ENCODE measurements around the gene CRYBG3. TPM values are rescaled to one million over a fixed set of nuclear protein-coding genes. Genes with fewer than 3 reads are reported as not detected.

The CRYBG3 gene
- total and polyA plus RNA-seq, 2 of the 13 experiments (the other 11 are each of a cell fraction or from before 2014, with no cell fraction given), result 3.8 to 15.9 TPM

- Histone ChIP-seq H3K27me3 (ENCODE audit: control insufficient read depth in 1 of 2, insufficient read depth in 2 of 2, low read length in 2 of 2) (no peaks in the 10 kb centered on the region; a peak in 1 of 5 replicates), H3K9ac (ENCODE audit: insufficient read depth, low read depth, low read length) (no peak overlapping the region), H3K79me2 (ENCODE audit: insufficient read depth, low read length) (peaks cover 22% of the 10 kb centered on the region), H3K9me3 (ENCODE audit: low read length) (no peaks in the 10 kb centered on the region), H4K20me1 (ENCODE audit: insufficient read depth, low read length) (no peaks in the 10 kb centered on the region), H2AFZ (ENCODE audit: low read length) (no peak overlapping the region), H3K4me1 (ENCODE audit: insufficient read depth, low read length) (peaks cover 50% of the 10 kb centered on the region), H3K4me3 (replicated peaks in 1 of 3; ENCODE audit: insufficient read depth in 1 of 3, low read depth in 2 of 3, low read length in 3 of 3) (no peak overlapping the region), H3K36me3 (replicated peaks in 1 of 2; ENCODE audit: control insufficient read depth in 1 of 2, insufficient read depth in 2 of 2, low read length in 2 of 2) (no peaks in the 10 kb centered on the region), H3K4me2 (ENCODE audit: low read depth, low read length) (no peak overlapping the region), H3K27ac (ENCODE audit: extremely low read length, insufficient read depth, low read length) (no peak overlapping the region)
- POLR2A ChIA-PET, result no interaction called here
- WGBS (ENCODE audit: low lambda C conversion rate), result 63% methylated on average over 3 of the region's 3 CpGs
- no TSS peak for BruUV-seq (replicated peaks)
- ATAC-seq (no peak), DNase-seq (ENCODE audit: low spot score) (no peak), FAIRE-seq (no peak)
- CTCF ChIA-PET (ENCODE audit: low intra/inter-chr PET ratio, low total read pairs), result interaction anchor here (1.6 kb wide), 1 partner anchor 48 kb away, joined by 3 read pairs; no protein-coding TSS in a partner anchor
- in situ Hi-C loops (cut with HindIII; ENCODE audit: extremely low pct_ligation_motif_present, low pct_unique_long_range_greater_than_20kb) (loop anchor here (5.0 kb wide), 1 partner anchor 37 kb away; no protein-coding TSS in a partner anchor), intact Hi-C loops (cut with micrococcal nuclease; ENCODE audit: unreplicated experiment) (no loop called here)
- TF ChIP-seq ZNF205 (CRISPR knock-in tag; IDR thresholded peaks at IDR 0.05), result no peak
- no peak for TF ChIP-seq ZNF224 (CRISPR knock-in tag; IDR thresholded peaks at IDR 0.05)
- TF ChIP-seq ZFY (CRISPR knock-in tag; IDR thresholded peaks at IDR 0.05), result no peak
- TF ChIP-seq BCLAF1 (IDR thresholded peaks at IDR 0.05), result no peak
These were observed 153.2 kb downstream of the CRYBG3 start for GRCh38 chr3:97974996-97975395.

DNA sequence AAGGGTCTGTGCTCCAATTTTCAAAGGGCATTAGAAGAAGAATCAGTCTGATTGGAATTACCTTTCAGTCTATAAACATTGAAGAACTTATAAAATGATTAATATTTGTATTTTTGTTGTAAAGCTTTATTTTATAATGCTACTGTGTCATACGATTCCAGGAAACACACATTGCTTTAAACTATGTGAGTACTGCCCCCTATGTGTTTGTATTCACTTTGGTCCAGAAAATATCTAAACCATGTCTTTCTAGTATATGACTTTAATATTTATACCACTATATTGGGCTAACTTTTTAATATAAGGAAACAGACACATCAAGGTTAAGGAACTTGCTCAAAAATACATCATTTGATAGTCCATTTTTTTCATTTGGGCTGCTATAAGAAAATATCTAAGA, 153.7 kb downstream of the CRYBG3 start:
- ChIA-PET CTCF (ENCODE audit: low intra/inter-chr PET ratio, low total read pairs) (interaction anchor here (1.6 kb wide), 1 partner anchor 47 kb away, joined by 3 read pairs; no protein-coding TSS in a partner anchor), POLR2A (no interaction called here)
- in situ Hi-C loops (cut with HindIII; ENCODE audit: extremely low pct_ligation_motif_present, low pct_unique_long_range_greater_than_20kb), result no loop called here
- Histone ChIP-seq H3K9ac (ENCODE audit: insufficient read depth, low read depth, low read length) (no peak overlapping the region), H3K4me3 (replicated peaks in 1 of 3; ENCODE audit: insufficient read depth in 1 of 3, low read depth in 2 of 3, low read length in 3 of 3) (no peak overlapping the region), H3K4me2 (ENCODE audit: low read depth, low read length) (no peak overlapping the region), H3K9me3 (ENCODE audit: low read length) (no peaks in the 10 kb centered on the region), H3K79me2 (ENCODE audit: insufficient read depth, low read length) (peaks cover 18% of the 10 kb centered on the region), H3K4me1 (ENCODE audit: insufficient read depth, low read length) (peaks cover 45% of the 10 kb centered on the region), H4K20me1 (ENCODE audit: insufficient read depth, low read length) (no peaks in the 10 kb centered on the region), H3K27ac (ENCODE audit: extremely low read length, insufficient read depth, low read length) (no peak overlapping the region), H3K27me3 (ENCODE audit: control insufficient read depth in 1 of 2, insufficient read depth in 2 of 2, low read length in 2 of 2) (no peaks in the 10 kb centered on the region; a peak in 1 of 5 replicates), H3K36me3 (replicated peaks in 1 of 2; ENCODE audit: control insufficient read depth in 1 of 2, insufficient read depth in 2 of 2, low read length in 2 of 2) (no peaks in the 10 kb centered on the region), H2AFZ (ENCODE audit: low read length) (no peak overlapping the region)
- WGBS (ENCODE audit: low lambda C conversion rate), result 76% methylated on average over 1 of the region's 1 CpG
- TF ChIP-seq ZNF891 (CRISPR knock-in tag; IDR thresholded peaks at IDR 0.05), result no peak
- ATAC-seq (no peak), DNase-seq (ENCODE audit: low spot score) (no peak), FAIRE-seq (no peak)
- intact Hi-C loops (cut with micrococcal nuclease; ENCODE audit: unreplicated experiment), result no loop called here
- BruUV-seq (replicated peaks), result no TSS peak
